GM21526 (cell line): ENCODE measurements around the gene PARPBP.
"Not testable (repeated sequence)": the region's sequence is repeated elsewhere in the genome, so short reads cannot be mapped to it uniquely, and the experiment has no call there.

Source experiments
- ATAC-seq: cut with Tn5 transposase; IDR thresholded peaks from one replicate; pipeline ENCODE4 v1.9.1; 2021; ENCODE audit warnings: moderate library complexity; ENCODE audit not compliant: unreplicated experiment, low FRiP score

Gene PARPBP

DNA sequence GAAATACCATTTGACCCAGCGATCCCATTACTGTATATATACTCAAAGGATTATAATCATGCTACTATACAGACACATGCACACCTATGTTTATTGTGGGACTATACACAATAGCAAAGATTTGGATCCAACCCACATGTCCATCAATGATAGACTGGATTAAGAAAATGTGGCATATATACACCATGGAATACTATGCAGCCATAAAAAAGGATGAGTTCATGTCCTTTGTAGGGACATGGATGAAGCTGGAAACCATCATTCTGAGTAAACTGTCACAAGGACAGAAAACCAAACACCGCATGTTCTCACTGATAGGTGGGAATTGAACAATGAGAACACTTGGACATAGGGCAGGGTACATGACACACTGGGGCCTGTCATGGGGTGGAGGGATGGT, 120.9 kb downstream of the PARPBP start:
- ATAC-seq: not testable (repeated sequence)
